Liver (tissue), 3 donors: Measurements from ENCODE around the gene DNPEP.

ENCODE experiments used
- ATF3 ChIP-seq: IDR thresholded peaks from 2 replicates; pipeline ENCODE4 v1.6.1; 2016; ENCODE audit warnings: antibody characterized with exemption
- CTCF ChIP-seq: fragments of 150-350 bp; IDR thresholded peaks from 2 replicates; pipeline ENCODE4 v1.5.1; 2017; ENCODE audit warnings: improper control_type of control experiment, low read depth, low read length; ENCODE audit not compliant: missing input control
- EGR1 ChIP-seq, 2 donors: IDR thresholded peaks; 2 replicates each; pipeline ENCODE4 v1.6.1; 2016 to 2018; ENCODE audit warnings: antibody characterized with exemption in 2 of 2, low read depth in 2 of 2
- JUND ChIP-seq, 2 donors: IDR thresholded peaks; 2 replicates each; pipeline ENCODE4 v1.6.1; 2016; ENCODE audit warnings: antibody characterized with exemption in 2 of 2
- RAD21 ChIP-seq, 2 donors: IDR thresholded peaks; 2 replicates each; pipeline ENCODE4 v1.6.1; 2016; ENCODE audit warnings: antibody characterized with exemption in 2 of 2, mild to moderate bottlenecking in 2 of 2
- TAF1 ChIP-seq: conservative IDR thresholded peaks from 2 replicates; pipeline ENCODE4 v1.6.1; 2016; ENCODE audit warnings: antibody characterized with exemption, mild to moderate bottlenecking
- YY1 ChIP-seq: IDR thresholded peaks from 2 replicates; pipeline ENCODE4 v1.6.1; 2016; ENCODE audit warnings: antibody characterized with exemption, mild to moderate bottlenecking
- ZBTB33 ChIP-seq: IDR thresholded peaks from 2 replicates; pipeline ENCODE4 v1.6.1; 2016; ENCODE audit warnings: antibody characterized with exemption
- TF ChIP-seq, protein P1 (sequence below): IDR thresholded peaks from 2 replicates; pipeline ENCODE4 v1.6.1; 2016; ENCODE audit warnings: antibody characterized with exemption, mild to moderate bottlenecking
- donor health status: healthy.
- donor health status: healthy.

DNA sequence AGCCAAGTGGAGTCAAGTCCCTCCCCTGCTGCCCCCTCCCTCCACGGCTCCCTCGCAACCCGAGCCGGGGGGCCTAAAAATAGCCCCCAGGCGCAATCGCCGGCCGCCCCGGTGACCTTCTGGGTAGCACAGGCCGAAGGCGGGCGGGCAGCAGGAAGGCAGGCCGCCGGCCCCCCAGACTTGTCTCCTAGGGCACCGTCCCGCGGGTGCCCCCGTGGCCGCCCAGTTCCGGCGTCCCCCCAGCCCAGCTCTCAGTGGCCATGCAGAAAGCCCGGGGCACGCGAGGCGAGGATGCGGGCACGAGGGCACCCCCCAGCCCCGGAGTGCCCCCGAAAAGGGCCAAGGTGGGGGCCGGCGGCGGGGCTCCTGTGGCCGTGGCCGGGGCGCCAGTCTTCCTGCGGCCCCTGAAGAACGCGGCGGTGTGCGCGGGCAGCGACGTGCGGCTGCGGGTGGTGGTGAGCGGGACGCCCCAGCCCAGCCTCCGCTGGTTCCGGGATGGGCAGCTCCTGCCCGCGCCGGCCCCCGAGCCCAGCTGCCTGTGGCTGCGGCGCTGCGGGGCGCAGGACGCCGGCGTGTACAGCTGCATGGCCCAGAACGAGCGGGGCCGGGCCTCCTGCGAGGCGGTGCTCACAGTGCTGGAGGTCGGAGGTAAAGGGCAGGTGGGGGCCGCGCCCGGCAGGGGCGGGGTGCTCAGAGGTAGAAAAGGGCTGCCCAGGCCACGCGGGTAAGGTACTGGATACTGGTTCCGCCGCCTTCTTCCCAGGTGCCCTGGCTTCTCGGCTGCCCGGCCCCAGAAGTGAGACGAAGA, 47.2 kb upstream of the DNPEP start, which contains the start of gene SPEG:
- no peak for TF ChIP-seq CTCF
- TF ChIP-seq, protein P1, sequence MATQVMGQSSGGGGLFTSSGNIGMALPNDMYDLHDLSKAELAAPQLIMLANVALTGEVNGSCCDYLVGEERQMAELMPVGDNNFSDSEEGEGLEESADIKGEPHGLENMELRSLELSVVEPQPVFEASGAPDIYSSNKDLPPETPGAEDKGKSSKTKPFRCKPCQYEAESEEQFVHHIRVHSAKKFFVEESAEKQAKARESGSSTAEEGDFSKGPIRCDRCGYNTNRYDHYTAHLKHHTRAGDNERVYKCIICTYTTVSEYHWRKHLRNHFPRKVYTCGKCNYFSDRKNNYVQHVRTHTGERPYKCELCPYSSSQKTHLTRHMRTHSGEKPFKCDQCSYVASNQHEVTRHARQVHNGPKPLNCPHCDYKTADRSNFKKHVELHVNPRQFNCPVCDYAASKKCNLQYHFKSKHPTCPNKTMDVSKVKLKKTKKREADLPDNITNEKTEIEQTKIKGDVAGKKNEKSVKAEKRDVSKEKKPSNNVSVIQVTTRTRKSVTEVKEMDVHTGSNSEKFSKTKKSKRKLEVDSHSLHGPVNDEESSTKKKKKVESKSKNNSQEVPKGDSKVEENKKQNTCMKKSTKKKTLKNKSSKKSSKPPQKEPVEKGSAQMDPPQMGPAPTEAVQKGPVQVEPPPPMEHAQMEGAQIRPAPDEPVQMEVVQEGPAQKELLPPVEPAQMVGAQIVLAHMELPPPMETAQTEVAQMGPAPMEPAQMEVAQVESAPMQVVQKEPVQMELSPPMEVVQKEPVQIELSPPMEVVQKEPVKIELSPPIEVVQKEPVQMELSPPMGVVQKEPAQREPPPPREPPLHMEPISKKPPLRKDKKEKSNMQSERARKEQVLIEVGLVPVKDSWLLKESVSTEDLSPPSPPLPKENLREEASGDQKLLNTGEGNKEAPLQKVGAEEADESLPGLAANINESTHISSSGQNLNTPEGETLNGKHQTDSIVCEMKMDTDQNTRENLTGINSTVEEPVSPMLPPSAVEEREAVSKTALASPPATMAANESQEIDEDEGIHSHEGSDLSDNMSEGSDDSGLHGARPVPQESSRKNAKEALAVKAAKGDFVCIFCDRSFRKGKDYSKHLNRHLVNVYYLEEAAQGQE: no peak
- no peak for TF ChIP-seq EGR1 (IDR thresholded peaks at IDR 0.05; ENCODE audit: low read depth in 2 of 2)
- no peak for TF ChIP-seq ATF3
- no peak for TF ChIP-seq TAF1
- TF ChIP-seq YY1: no peak
- TF ChIP-seq ZBTB33: no peak
- no peak for TF ChIP-seq RAD21 (IDR thresholded peaks at IDR 0.05)
- TF ChIP-seq JUND (IDR thresholded peaks at IDR 0.05): no peak
